ENCODE data around the gene LHX4. TPM values are rescaled to one million over a fixed set of nuclear protein-coding genes. Genes with fewer than 3 reads are reported as not detected.

The LHX4 gene
- total and polyA plus RNA-seq, 4 donors, result under 0.01 to 0.19 (median 0.05) TPM

- peaks cover 30 to 60% (median 54%) of the 10 kb centered on the region in 4 donors for H3K4me1 ChIP-seq (ENCODE audit: control insufficient read depth in 4 of 4, insufficient read depth in 4 of 4, low read length in 3 of 4)
- DNase-seq (ENCODE audit: low spot score), result no peak
- no peak overlapping the region for H3K9ac ChIP-seq (ENCODE audit: low read depth in 1 of 2, low read length in 2 of 2)
- TF ChIP-seq RXRA (IDR thresholded peaks at IDR 0.05) (no peak), HNF4A (conservative IDR thresholded peaks at IDR 0.05) (no peak), RAD21 (IDR thresholded peaks at IDR 0.05) (no peak), SP1 (IDR thresholded peaks at IDR 0.05) (no peak), GABPA (IDR thresholded peaks at IDR 0.05 in 1 of 2, conservative IDR thresholded peaks at IDR 0.05 in 1 of 2) (no peak), HNF4G (IDR thresholded peaks at IDR 0.05) (no peak), FOXA2 (IDR thresholded peaks at IDR 0.05) (no peak)
- TF ChIP-seq, protein P1, sequence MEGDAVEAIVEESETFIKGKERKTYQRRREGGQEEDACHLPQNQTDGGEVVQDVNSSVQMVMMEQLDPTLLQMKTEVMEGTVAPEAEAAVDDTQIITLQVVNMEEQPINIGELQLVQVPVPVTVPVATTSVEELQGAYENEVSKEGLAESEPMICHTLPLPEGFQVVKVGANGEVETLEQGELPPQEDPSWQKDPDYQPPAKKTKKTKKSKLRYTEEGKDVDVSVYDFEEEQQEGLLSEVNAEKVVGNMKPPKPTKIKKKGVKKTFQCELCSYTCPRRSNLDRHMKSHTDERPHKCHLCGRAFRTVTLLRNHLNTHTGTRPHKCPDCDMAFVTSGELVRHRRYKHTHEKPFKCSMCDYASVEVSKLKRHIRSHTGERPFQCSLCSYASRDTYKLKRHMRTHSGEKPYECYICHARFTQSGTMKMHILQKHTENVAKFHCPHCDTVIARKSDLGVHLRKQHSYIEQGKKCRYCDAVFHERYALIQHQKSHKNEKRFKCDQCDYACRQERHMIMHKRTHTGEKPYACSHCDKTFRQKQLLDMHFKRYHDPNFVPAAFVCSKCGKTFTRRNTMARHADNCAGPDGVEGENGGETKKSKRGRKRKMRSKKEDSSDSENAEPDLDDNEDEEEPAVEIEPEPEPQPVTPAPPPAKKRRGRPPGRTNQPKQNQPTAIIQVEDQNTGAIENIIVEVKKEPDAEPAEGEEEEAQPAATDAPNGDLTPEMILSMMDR (IDR thresholded peaks at IDR 0.05; ENCODE audit: low read depth, low read length, missing input control), result no peak
- TF ChIP-seq, protein P2, sequence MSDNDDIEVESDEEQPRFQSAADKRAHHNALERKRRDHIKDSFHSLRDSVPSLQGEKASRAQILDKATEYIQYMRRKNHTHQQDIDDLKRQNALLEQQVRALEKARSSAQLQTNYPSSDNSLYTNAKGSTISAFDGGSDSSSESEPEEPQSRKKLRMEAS (IDR thresholded peaks at IDR 0.05), result no peak
- TF ChIP-seq, protein P3, sequence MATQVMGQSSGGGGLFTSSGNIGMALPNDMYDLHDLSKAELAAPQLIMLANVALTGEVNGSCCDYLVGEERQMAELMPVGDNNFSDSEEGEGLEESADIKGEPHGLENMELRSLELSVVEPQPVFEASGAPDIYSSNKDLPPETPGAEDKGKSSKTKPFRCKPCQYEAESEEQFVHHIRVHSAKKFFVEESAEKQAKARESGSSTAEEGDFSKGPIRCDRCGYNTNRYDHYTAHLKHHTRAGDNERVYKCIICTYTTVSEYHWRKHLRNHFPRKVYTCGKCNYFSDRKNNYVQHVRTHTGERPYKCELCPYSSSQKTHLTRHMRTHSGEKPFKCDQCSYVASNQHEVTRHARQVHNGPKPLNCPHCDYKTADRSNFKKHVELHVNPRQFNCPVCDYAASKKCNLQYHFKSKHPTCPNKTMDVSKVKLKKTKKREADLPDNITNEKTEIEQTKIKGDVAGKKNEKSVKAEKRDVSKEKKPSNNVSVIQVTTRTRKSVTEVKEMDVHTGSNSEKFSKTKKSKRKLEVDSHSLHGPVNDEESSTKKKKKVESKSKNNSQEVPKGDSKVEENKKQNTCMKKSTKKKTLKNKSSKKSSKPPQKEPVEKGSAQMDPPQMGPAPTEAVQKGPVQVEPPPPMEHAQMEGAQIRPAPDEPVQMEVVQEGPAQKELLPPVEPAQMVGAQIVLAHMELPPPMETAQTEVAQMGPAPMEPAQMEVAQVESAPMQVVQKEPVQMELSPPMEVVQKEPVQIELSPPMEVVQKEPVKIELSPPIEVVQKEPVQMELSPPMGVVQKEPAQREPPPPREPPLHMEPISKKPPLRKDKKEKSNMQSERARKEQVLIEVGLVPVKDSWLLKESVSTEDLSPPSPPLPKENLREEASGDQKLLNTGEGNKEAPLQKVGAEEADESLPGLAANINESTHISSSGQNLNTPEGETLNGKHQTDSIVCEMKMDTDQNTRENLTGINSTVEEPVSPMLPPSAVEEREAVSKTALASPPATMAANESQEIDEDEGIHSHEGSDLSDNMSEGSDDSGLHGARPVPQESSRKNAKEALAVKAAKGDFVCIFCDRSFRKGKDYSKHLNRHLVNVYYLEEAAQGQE (IDR thresholded peaks at IDR 0.05), result no peak
- no peak overlapping the region for H3K4me3 ChIP-seq (ENCODE audit: low read depth in 1 of 3, low read length in 3 of 3)
- 11% methylated on average over 11 of the region's 11 CpGs for WGBS
- no peaks in the 10 kb centered on the region for H3K9me3 ChIP-seq (ENCODE audit: control insufficient read depth in 4 of 4, low read length in 3 of 4)
- H3K27ac ChIP-seq (ENCODE audit: low read depth in 1 of 2, low read length in 2 of 2), result no peak overlapping the region
- H3K27me3 ChIP-seq (ENCODE audit: control insufficient read depth in 4 of 4, insufficient read depth in 4 of 4, low read length in 3 of 4), result peaks cover 16 to 51% (median 29%) of the 10 kb centered on the region in 4 donors
- no peaks in the 10 kb centered on the region for H3K36me3 ChIP-seq (ENCODE audit: control insufficient read depth in 4 of 4, insufficient read depth in 3 of 4, low read depth in 1 of 4, low read length in 3 of 4)
These were observed 2.5 kb downstream of the LHX4 start for GRCh38 chr1:180232521-180233043.

- Histone ChIP-seq H3K4me1 (ENCODE audit: control insufficient read depth in 4 of 4, insufficient read depth in 4 of 4, low read length in 3 of 4) (peaks cover 30 to 60% (median 54%) of the 10 kb centered on the region in 4 donors), H3K9ac (ENCODE audit: low read depth in 1 of 2, low read length in 2 of 2) (no peak overlapping the region), H3K36me3 (ENCODE audit: control insufficient read depth in 4 of 4, insufficient read depth in 3 of 4, low read depth in 1 of 4, low read length in 3 of 4) (no peaks in the 10 kb centered on the region), H3K4me3 (ENCODE audit: low read depth in 1 of 3, low read length in 3 of 3) (peak overlapping the region in 1 of 3 donors; percentile 6), H3K27ac (ENCODE audit: low read depth in 1 of 2, low read length in 2 of 2) (no peak overlapping the region), H3K9me3 (ENCODE audit: control insufficient read depth in 4 of 4, low read length in 3 of 4) (no peaks in the 10 kb centered on the region), H3K27me3 (ENCODE audit: control insufficient read depth in 4 of 4, insufficient read depth in 4 of 4, low read length in 3 of 4) (peaks cover 16 to 48% (median 29%) of the 10 kb centered on the region in 4 donors)
- TF ChIP-seq RXRA (IDR thresholded peaks at IDR 0.05), result no peak
- DNase-seq (ENCODE audit: low spot score), result no peak
- WGBS, result 5% methylated on average over 71 of the region's 71 CpGs
These were observed 3.3 kb downstream of the LHX4 start for GRCh38 chr1:180233191-180234011.

Measured in liver (tissue), 9 donors.